Subcutaneous adipose tissue (tissue), 4 donors: ENCODE measurements around the gene NEK10. TPM values are rescaled to one million over a fixed set of nuclear protein-coding genes. Genes with fewer than 3 reads are reported as not detected.

Source experiments
- CTCF ChIP-seq: fragments of 450-650 bp; IDR thresholded peaks from one replicate; pipeline ENCODE4 v1.5.1; 2016; ENCODE audit warnings: low read depth, mild to moderate bottlenecking, control low read depth, antibody characterized with exemption, moderate library complexity
- total RNA-seq, 4 donors: library from RNA; depleted of rRNA; stranded (reverse); fragments of >200 nt; gene quantifications; one replicate each; pipeline ENCODE4 v1.1.0, GENCODE V29; 2016

NEK10 gene
- total RNA-seq, 4 donors from 2014 or later: 0.44 to 2.6 (median 1.1) TPM

GRCh38 chr3:27319847-27320526 is 49.2 kb downstream of the NEK10 start:
- no peak for TF ChIP-seq CTCF

GRCh38 chr3:27319304-27319703 is 49.9 kb downstream of the NEK10 start:
- TF ChIP-seq CTCF: no peak

- TF ChIP-seq CTCF: no peak
These were observed 52.1 kb downstream of the NEK10 start for GRCh38 chr3:27317096-27317495.

- no peak for TF ChIP-seq CTCF
These were observed 54.2 kb downstream of the NEK10 start for GRCh38 chr3:27315003-27315402.

GRCh38 chr3:27312044-27312668 is 57.0 kb downstream of the NEK10 start:
- TF ChIP-seq CTCF: no peak

- no peak for TF ChIP-seq CTCF
These were observed 57.8 kb downstream of the NEK10 start for GRCh38 chr3:27311400-27311799.

GRCh38 chr3:27310688-27311087 is 58.5 kb downstream of the NEK10 start:
- TF ChIP-seq CTCF: no peak
